Measurements from ENCODE around the gene MRPL39.

Gene MRPL39

GRCh38 chr21:25579226-25580013 lies 27.9 kb downstream of the MRPL39 start:
- no peak for DNase-seq (ENCODE audit: low read depth)
- no peak for TF ChIP-seq CTCF (conservative IDR thresholded peaks at IDR 0.05; ENCODE audit: control insufficient read depth, insufficient read depth, low read depth, low read length)
- no peak overlapping the region for H3K4me3 ChIP-seq (ENCODE audit: control insufficient read depth, low read depth, low read length)

GRCh38 chr21:25578056-25578961 lies 29.0 kb downstream of the MRPL39 start:
- DNase-seq (ENCODE audit: low read depth), result peak; percentile 62
- H3K4me3 ChIP-seq (ENCODE audit: control insufficient read depth, low read depth, low read length), result no peak overlapping the region
- TF ChIP-seq CTCF (conservative IDR thresholded peaks at IDR 0.05; ENCODE audit: control insufficient read depth, insufficient read depth, low read depth, low read length), result no peak

- H3K4me3 ChIP-seq (ENCODE audit: control insufficient read depth, low read depth, low read length), result no peak overlapping the region
- DNase-seq (ENCODE audit: low read depth), result no peak
- TF ChIP-seq CTCF (conservative IDR thresholded peaks at IDR 0.05; ENCODE audit: control insufficient read depth, insufficient read depth, low read depth, low read length), result no peak
Observed at GRCh38 chr21:25577424-25578055, 29.7 kb downstream of the MRPL39 start.

GRCh38 chr21:25573409-25574206 lies 33.7 kb downstream of the MRPL39 start:
- H3K4me3 ChIP-seq (ENCODE audit: control insufficient read depth, low read depth, low read length), result no peak overlapping the region
- peak; percentile 97 for DNase-seq (ENCODE audit: low read depth)
- no peak for TF ChIP-seq CTCF (conservative IDR thresholded peaks at IDR 0.05; ENCODE audit: control insufficient read depth, insufficient read depth, low read depth, low read length)

- H3K4me3 ChIP-seq (ENCODE audit: control insufficient read depth, low read depth, low read length), result no peak overlapping the region
- no peak for DNase-seq (ENCODE audit: low read depth)
- TF ChIP-seq CTCF (conservative IDR thresholded peaks at IDR 0.05; ENCODE audit: control insufficient read depth, insufficient read depth, low read depth, low read length), result no peak
Observed at GRCh38 chr21:25572861-25573310, 34.4 kb downstream of the MRPL39 start.

- no peak overlapping the region for H3K4me3 ChIP-seq (ENCODE audit: control insufficient read depth, low read depth, low read length)
- DNase-seq (ENCODE audit: low read depth), result no peak
- no peak for TF ChIP-seq CTCF (conservative IDR thresholded peaks at IDR 0.05; ENCODE audit: control insufficient read depth, insufficient read depth, low read depth, low read length)
Observed at GRCh38 chr21:25571726-25572121, 35.6 kb downstream of the MRPL39 start.
